ENCODE data around the gene GPC5.

The GPC5 gene

GRCh38 chr13:91467236-91467635 is 68.8 kb downstream of the GPC5 start:
- no peak for DNase-seq

- DNase-seq, result no peak
Observed at GRCh38 chr13:91468301-91468700, 69.9 kb downstream of the GPC5 start.

DNA sequence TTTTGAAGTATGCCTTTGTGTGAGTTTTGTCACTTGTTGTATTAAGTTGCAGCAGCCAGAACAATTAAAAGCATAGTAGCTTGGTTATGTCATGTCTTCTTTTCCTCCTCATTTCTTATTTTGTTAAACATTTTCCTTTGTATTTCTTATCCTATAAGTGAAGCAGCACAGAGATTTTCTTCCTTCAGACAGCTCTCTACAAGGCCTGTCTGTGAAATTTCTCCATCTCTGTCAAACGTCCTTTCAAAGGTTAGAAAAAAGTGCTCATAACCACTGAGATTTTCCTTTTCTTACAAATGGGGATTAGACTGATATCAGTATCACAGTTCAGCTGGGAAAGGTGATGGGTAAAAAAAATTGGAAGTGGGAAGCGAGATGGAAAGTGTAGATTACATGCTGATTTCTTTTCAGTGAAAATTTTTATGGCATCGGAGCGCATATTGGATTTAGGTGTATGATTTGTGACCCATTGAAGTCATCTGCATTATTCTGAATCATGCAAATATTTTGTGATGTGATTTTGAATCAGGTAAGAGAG is 71.7 kb downstream of the GPC5 start:
- DNase-seq, result no peak

DNA sequence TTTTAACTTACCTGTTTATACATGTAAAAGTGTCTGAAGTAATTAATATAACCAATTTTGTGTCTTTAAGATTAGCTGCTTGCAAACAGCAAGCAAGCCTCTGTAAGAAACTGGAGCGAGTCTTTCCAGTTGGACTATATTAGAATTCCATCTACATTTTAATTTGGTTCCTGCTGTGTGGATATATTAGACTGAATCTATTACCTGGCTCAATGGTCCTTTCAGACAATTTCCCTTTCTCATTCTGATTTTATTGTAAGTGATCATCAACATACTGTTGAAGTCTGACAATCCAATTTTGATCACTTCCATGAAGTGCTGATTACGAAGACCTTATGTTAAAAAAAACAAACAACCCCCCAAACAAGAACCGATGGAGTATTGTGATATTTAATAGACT is 72.3 kb downstream of the GPC5 start:
- DNase-seq, result no peak

GRCh38 chr13:91482427-91482826 is 84.0 kb downstream of the GPC5 start:
- DNase-seq, result no peak

DNA sequence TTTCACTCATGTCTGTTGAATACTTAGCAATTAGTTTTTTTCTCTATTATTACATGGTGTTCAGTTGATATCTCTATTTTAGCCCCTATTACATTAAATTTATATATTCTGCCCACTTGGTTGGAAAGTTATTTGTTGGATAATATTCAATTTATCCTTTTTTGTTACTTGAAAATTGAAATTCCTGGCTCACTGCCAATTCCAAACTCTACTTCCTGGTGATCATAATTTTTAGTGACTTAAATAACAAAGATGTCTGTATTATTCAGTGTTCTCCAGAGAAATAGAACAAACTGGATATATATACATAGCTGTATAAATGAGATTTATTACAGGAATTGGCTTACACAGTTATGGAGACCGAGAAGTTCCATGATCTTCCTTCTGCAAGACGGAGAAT is 93.6 kb downstream of the GPC5 start:
- DNase-seq, result no peak

- no peak for DNase-seq
Observed at GRCh38 chr13:91493442-91493841, 95.0 kb downstream of the GPC5 start.

GRCh38 chr13:91498298-91498697 is 99.9 kb downstream of the GPC5 start:
- DNase-seq, result no peak

DNA sequence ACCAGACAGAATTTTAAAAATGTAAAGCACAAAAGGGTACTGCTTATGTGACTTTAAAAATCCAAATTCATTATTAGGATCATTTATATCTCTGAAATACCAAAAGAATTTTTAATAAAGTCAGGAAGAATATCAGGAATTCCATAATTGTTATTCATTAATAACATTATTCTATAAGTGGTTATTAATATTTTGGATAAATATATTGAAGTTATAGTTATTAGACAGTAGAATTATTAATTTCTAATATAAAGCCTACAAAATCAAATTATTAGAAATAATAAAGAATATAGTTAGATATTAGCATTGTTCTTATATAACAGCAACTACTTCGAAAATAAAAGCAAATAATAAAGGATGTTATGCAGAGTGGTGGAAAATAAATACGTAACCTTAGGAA is 105.8 kb downstream of the GPC5 start:
- DNase-seq, result no peak

GRCh38 chr13:91506759-91507158 is 108.3 kb downstream of the GPC5 start:
- no peak for DNase-seq

DNA sequence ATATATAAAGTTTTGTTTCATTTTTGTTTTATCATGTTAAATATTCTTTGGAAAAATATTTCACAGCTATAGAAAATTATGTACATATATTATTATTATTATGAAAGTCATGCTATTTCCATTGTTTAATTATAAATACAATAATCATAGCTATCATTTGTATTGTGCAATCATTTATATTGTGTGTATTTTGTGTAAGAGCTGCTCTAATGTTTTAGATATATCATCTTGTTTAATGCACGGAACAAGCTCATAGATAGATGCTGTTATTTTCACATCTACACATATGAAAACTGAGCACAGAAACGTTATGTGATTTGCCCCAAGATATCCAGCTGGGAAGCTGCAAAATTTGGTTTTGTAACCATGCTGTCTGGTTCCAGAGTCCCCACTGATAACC is 111.6 kb downstream of the GPC5 start:
- DNase-seq, result no peak

GRCh38 chr13:91513790-91514189 is 115.4 kb downstream of the GPC5 start:
- DNase-seq, result no peak

DNA sequence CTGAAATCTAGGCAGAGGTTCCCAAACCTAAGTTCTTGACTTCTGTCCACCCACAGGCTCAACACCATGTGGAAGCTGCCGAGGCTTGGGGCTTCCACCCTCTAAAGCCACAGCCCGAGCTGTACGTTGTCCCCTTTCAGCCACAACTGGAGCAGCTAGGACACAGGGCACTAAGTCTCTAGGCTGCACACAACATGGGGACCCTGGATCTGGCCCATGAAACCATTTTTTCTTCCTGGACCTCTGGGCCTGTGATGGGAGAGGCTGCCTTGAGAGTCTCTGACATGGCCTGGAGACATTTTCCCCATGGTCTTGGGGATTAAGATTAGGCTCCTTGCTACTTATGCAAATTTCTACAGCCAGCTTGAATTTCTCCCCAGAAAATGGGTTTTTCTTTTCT is 118.4 kb downstream of the GPC5 start:
- DNase-seq, result no peak

- no peak for DNase-seq
Observed at GRCh38 chr13:91520952-91521351, 122.5 kb downstream of the GPC5 start.

GRCh38 chr13:91523116-91523515 is 124.7 kb downstream of the GPC5 start:
- DNase-seq, result no peak

GRCh38 chr13:91526543-91527033 is 128.2 kb downstream of the GPC5 start:
- no peak for DNase-seq

GRCh38 chr13:91529739-91530482 is 131.5 kb downstream of the GPC5 start:
- DNase-seq, result no peak

- DNase-seq, result no peak
Observed at GRCh38 chr13:91531646-91532045, 133.2 kb downstream of the GPC5 start.

GRCh38 chr13:91533354-91533753 is 134.9 kb downstream of the GPC5 start:
- DNase-seq, result no peak

DNA sequence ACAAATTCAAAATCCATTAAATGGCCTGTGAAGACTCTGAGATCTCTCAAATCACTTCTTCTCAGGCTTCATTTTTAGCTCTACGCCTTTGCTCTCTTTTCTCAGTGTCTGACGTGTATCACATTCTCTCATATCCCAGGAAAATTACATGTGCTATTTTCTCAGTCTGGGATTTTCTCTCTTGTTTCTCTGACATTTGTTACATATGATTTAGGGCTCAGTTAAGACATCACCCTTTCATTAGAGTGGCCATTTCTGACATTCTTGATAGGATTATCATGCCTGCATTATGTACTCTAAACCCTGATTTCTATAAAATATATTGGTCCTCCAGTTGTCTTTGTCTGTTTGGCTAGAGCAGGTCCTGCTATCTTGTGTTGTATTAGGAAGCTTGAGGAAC is 136.6 kb downstream of the GPC5 start:
- DNase-seq, result no peak

- DNase-seq, result no peak
Observed at GRCh38 chr13:91537376-91537775, 139.0 kb downstream of the GPC5 start.

- DNase-seq, result no peak
Observed at GRCh38 chr13:91539286-91540157, 141.1 kb downstream of the GPC5 start.

DNA sequence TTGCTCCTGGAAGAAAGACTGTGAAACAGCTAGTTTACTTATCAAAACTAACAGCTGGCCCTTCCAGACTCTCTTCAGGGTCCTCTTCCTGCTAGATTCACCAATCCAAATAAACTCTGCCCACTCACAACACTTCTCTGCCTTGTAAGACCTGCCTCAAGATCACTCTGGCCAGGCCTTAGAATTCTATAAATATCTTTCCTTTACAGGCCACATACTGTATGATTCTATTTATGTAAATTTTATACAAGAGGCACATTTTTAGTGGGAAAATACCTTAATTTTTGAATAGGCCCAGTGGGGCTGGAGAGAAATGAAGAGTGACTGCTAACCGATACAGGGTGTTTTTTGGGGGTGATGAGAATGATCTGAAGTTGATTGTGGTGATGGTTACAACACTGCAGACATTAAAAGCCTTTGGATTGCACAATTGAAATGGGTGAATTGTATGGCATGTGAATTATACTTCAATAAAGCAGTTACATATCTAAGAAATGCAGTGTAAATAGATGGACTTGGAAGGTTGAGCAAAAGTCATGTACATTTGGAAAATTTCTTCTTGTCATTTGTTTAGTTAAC is 141.8 kb downstream of the GPC5 start:
- no peak for DNase-seq

DNA sequence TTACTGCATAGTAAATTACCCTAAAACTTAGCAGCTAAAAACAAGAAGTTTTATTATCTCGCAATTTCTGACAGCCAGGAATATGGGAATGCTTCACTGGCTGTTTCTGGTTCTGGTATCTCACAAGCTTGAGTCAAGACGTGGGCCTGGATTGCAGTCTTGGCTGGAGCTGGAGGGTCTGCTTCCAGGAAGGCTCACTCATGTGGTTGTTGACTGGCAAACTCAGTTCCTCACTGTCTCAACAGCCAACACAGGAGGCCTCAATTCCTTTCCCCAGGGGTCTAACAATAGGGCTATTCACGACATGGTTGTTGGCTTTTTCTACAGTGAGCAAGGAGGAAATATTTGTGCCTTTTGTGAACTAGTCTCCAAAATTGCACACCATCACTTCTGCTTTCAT is 146.3 kb downstream of the GPC5 start:
- no peak for DNase-seq
